GM18505 (cell line): ENCODE measurements around the gene LENG9.
A peak's percentile ranks its signal among the peaks of the same experiment; 100 is the strongest.
"Not testable (repeated sequence)": the region's sequence is repeated elsewhere in the genome, so short reads cannot be mapped to it uniquely, and the experiment has no call there.

Experiments
- ATAC-seq: cut with Tn5 transposase; IDR thresholded peaks from one replicate; pipeline ENCODE4 v1.9.1; 2021; ENCODE audit not compliant: unreplicated experiment
- POLR2A ChIP-seq: IDR thresholded peaks from 4 replicates; pipeline ENCODE4 v1.6.1; 2011; ENCODE audit warnings: borderline replicate concordance; ENCODE audit not compliant: insufficient read depth, insufficient read length; ENCODE audit errors: extremely low read depth

The LENG9 gene

GRCh38 chr19:54457773-54458647, 5.6 kb downstream of the LENG9 start:
- ATAC-seq = no peak
- TF ChIP-seq POLR2A = peak; percentile 17

GRCh38 chr19:54456423-54457373, 6.9 kb downstream of the LENG9 start:
- ATAC-seq = no peak
- no peak for TF ChIP-seq POLR2A

GRCh38 chr19:54455786-54456422, 7.7 kb downstream of the LENG9 start:
- TF ChIP-seq POLR2A = no peak
- no peak for ATAC-seq

- no peak for TF ChIP-seq POLR2A
- no peak for ATAC-seq
Observed at GRCh38 chr19:54454781-54455675, 8.6 kb downstream of the LENG9 start.

GRCh38 chr19:54453921-54454780, 9.4 kb downstream of the LENG9 start:
- no peak for ATAC-seq
- TF ChIP-seq POLR2A = no peak

GRCh38 chr19:54452626-54453025, 11.0 kb downstream of the LENG9 start:
- ATAC-seq = no peak
- no peak for TF ChIP-seq POLR2A

- no peak for TF ChIP-seq POLR2A
- no peak for ATAC-seq
Observed at GRCh38 chr19:54451997-54452396, 11.6 kb downstream of the LENG9 start.

GRCh38 chr19:54451331-54451871, 12.2 kb downstream of the LENG9 start:
- no peak for TF ChIP-seq POLR2A
- no peak for ATAC-seq

GRCh38 chr19:54449701-54450069, 13.9 kb downstream of the LENG9 start:
- no peak for TF ChIP-seq POLR2A
- ATAC-seq = no peak

- TF ChIP-seq POLR2A = peak; percentile 97
- ATAC-seq = peak; percentile 85
Observed at GRCh38 chr19:54448774-54449700, 14.5 kb downstream of the LENG9 start, which contains the start of gene LENG8. Gene LENG8, plus strand, starts transcription at chr19:54449199. Its CDS starts 2,146 bp downstream, at chr19:54451345.

- ATAC-seq = no peak
Observed at GRCh38 chr19:54448040-54448773, 15.4 kb downstream of the LENG9 start.

GRCh38 chr19:54446349-54446748, 17.2 kb downstream of the LENG9 start:
- not testable (repeated sequence) for ATAC-seq

More at GRCh38 chr19:54448040-54448773, 15.4 kb downstream of the LENG9 start:
- no peak for TF ChIP-seq POLR2A
